ENCODE measurements around the gene SHISAL2B.

The SHISAL2B gene

GRCh38 chr5:64671678-64672077 is 18.6 kb upstream of the SHISAL2B start:
- H2AFZ ChIP-seq (ENCODE audit: low read depth) = no peak overlapping the region

GRCh38 chr5:64678374-64678773 is 11.9 kb upstream of the SHISAL2B start:
- Histone ChIP-seq H2AFZ (ENCODE audit: low read depth) (no peak overlapping the region), H4K20me1 (ENCODE audit: insufficient read depth) (no peaks in the 10 kb centered on the region), H3K4me1 (ENCODE audit: low read depth, poor library complexity, severe bottlenecking) (no peaks in the 10 kb centered on the region), H3K9ac (no peak overlapping the region), H3K27me3 (ENCODE audit: insufficient read depth, low read depth) (no peaks in the 10 kb centered on the region), H3K4me2 (no peak overlapping the region), H3K36me3 (ENCODE audit: insufficient read depth) (no peaks in the 10 kb centered on the region), H3K27ac (no peak overlapping the region), H3K79me2 (ENCODE audit: insufficient read depth, low read depth) (no peaks in the 10 kb centered on the region), H3K4me3 (IDR thresholded peaks at IDR 0.05; ENCODE audit: insufficient read depth, low read depth, low read length) (no peak overlapping the region)
- no peak for TF ChIP-seq CTCF (conservative IDR thresholded peaks at IDR 0.05; ENCODE audit: low read depth, low read length)

More at GRCh38 chr5:64671678-64672077, 18.6 kb upstream of the SHISAL2B start:
- Histone ChIP-seq H4K20me1 (ENCODE audit: insufficient read depth) (no peaks in the 10 kb centered on the region), H3K4me3 (IDR thresholded peaks at IDR 0.05; ENCODE audit: insufficient read depth, low read depth, low read length) (no peak overlapping the region), H3K4me1 (ENCODE audit: low read depth, poor library complexity, severe bottlenecking) (no peaks in the 10 kb centered on the region), H3K36me3 (ENCODE audit: insufficient read depth) (no peaks in the 10 kb centered on the region), H3K9ac (no peak overlapping the region), H3K27me3 (ENCODE audit: insufficient read depth, low read depth) (no peaks in the 10 kb centered on the region), H3K27ac (no peak overlapping the region), H3K79me2 (ENCODE audit: insufficient read depth, low read depth) (no peaks in the 10 kb centered on the region), H3K4me2 (no peak overlapping the region)
- TF ChIP-seq CTCF (conservative IDR thresholded peaks at IDR 0.05; ENCODE audit: low read depth, low read length) = no peak

GRCh38 chr5:64680289-64680688 is 10.0 kb upstream of the SHISAL2B start:
- H3K9ac ChIP-seq = no peak overlapping the region
- no peak overlapping the region for H3K4me2 ChIP-seq
- no peaks in the 10 kb centered on the region for H3K36me3 ChIP-seq (ENCODE audit: insufficient read depth)
- no peak overlapping the region for H2AFZ ChIP-seq (ENCODE audit: low read depth)
- no peak overlapping the region for H3K4me3 ChIP-seq (IDR thresholded peaks at IDR 0.05; ENCODE audit: insufficient read depth, low read depth, low read length)
- TF ChIP-seq CTCF (conservative IDR thresholded peaks at IDR 0.05; ENCODE audit: low read depth, low read length) = no peak
- H3K4me1 ChIP-seq (ENCODE audit: low read depth, poor library complexity, severe bottlenecking) = no peaks in the 10 kb centered on the region
- no peaks in the 10 kb centered on the region for H4K20me1 ChIP-seq (ENCODE audit: insufficient read depth)
- no peaks in the 10 kb centered on the region for H3K27me3 ChIP-seq (ENCODE audit: insufficient read depth, low read depth)
- H3K27ac ChIP-seq = no peak overlapping the region
- no peaks in the 10 kb centered on the region for H3K79me2 ChIP-seq (ENCODE audit: insufficient read depth, low read depth)

- Histone ChIP-seq H3K4me1 (ENCODE audit: low read depth, poor library complexity, severe bottlenecking) (no peaks in the 10 kb centered on the region), H3K79me2 (ENCODE audit: insufficient read depth, low read depth) (no peaks in the 10 kb centered on the region), H4K20me1 (ENCODE audit: insufficient read depth) (no peaks in the 10 kb centered on the region), H3K4me3 (IDR thresholded peaks at IDR 0.05; ENCODE audit: insufficient read depth, low read depth, low read length) (no peak overlapping the region), H3K27me3 (ENCODE audit: insufficient read depth, low read depth) (no peaks in the 10 kb centered on the region), H3K4me2 (no peak overlapping the region), H2AFZ (ENCODE audit: low read depth) (no peak overlapping the region), H3K36me3 (ENCODE audit: insufficient read depth) (no peaks in the 10 kb centered on the region), H3K9ac (no peak overlapping the region), H3K27ac (no peak overlapping the region)
- no peak for TF ChIP-seq CTCF (conservative IDR thresholded peaks at IDR 0.05; ENCODE audit: low read depth, low read length)
Observed at GRCh38 chr5:64682608-64683007, 7.7 kb upstream of the SHISAL2B start.

Measured in KMS-11 (cell line).